K562 (cell line): ENCODE data around the gene DKC1. TPM values are rescaled to one million over a fixed set of nuclear protein-coding genes. Genes with fewer than 3 reads are reported as not detected.
A peak's percentile ranks its signal among the peaks of the same experiment; 100 is the strongest.

Source experiments
- ATF3 ChIP-seq, 2 experiments: fragments of 450-650 bp in 1 of 2; sonication (generic) in 1 of 2; formaldehyde crosslinking in 1 of 2; IDR thresholded peaks in 1 of 2; conservative IDR thresholded peaks in 1 of 2; 2 replicates each; pipeline versions ENCODE4 v1.6.1 to v1.8.1; 2016 to 2023; ENCODE audit warnings: mild to moderate bottlenecking in 2 of 2, moderate library complexity in 2 of 2, inconsistent platforms in 1 of 2, missing genetic modification reagents in 1 of 2
- DMBX1 ChIP-seq: fragments of 250-450 bp; sonication (Bioruptor Pico); IDR thresholded peaks from 2 replicates; pipeline ENCODE4 v1.8.0; 2022; ENCODE audit warnings: inconsistent platforms, mild to moderate bottlenecking, moderate library complexity, borderline replicate concordance
- EHMT2 ChIP-seq: fragments of 450-650 bp; IDR thresholded peaks from 2 replicates; pipeline ENCODE4 v1.6.1; 2018; ENCODE audit warnings: antibody characterized with exemption
- FOXP1 ChIP-seq: sonication (generic); formaldehyde crosslinking; IDR thresholded peaks from 2 replicates; pipeline ENCODE4 v1.8.0; 2022; ENCODE audit warnings: mild to moderate bottlenecking, missing genetic modification reagents
- GATAD2B ChIP-seq: fragments of 450-650 bp; IDR thresholded peaks from 2 replicates; pipeline ENCODE4 v1.6.1; 2017; ENCODE audit warnings: mild to moderate bottlenecking, borderline replicate concordance
- HMG20A ChIP-seq: fragments of 450-650 bp; formaldehyde crosslinking; conservative IDR thresholded peaks from 2 replicates; pipeline ENCODE4 v1.4.0; 2020; ENCODE audit warnings: mild to moderate bottlenecking, mixed read lengths
- HNRNPK ChIP-seq: fragments of 200-400 bp; formaldehyde crosslinking; IDR thresholded peaks from one replicate; pipeline ENCODE4 v1.6.1; 2018; ENCODE audit warnings: mild to moderate bottlenecking, low read depth, low read length; ENCODE audit not compliant: poor library complexity, severe bottlenecking
- NCOA6 ChIP-seq: fragments of 450-650 bp; IDR thresholded peaks from 2 replicates; pipeline ENCODE4 v1.6.1; 2017; ENCODE audit warnings: mild to moderate bottlenecking
- NONO ChIP-seq, 2 experiments: fragments of 200-400 bp in 1 of 2; fragments of 450-650 bp in 1 of 2; formaldehyde crosslinking in 1 of 2; IDR thresholded peaks; 2 replicates each; pipeline ENCODE4 v1.6.1; 2017; ENCODE audit warnings: low read depth in 2 of 2, mild to moderate bottlenecking in 2 of 2, moderate library complexity in 2 of 2, low read length in 1 of 2
- PBX2 ChIP-seq, 2 experiments: IDR thresholded peaks in 1 of 2; conservative IDR thresholded peaks in 1 of 2; 2 replicates each; pipeline ENCODE4 v1.6.1; 2016; ENCODE audit warnings: low read depth in 2 of 2, mild to moderate bottlenecking in 1 of 2, missing compliant biosample characterization in 1 of 2, missing genetic modification characterization in 1 of 2, moderate library complexity in 1 of 2
- SMARCC2 ChIP-seq: fragments of 450-650 bp; IDR thresholded peaks from 2 replicates; pipeline ENCODE4 v1.6.1; 2017; ENCODE audit warnings: antibody characterized with exemption, moderate library complexity, mild to moderate bottlenecking, low read depth
- STAG1 ChIP-seq: sonication (generic); formaldehyde crosslinking; IDR thresholded peaks from 2 replicates; pipeline ENCODE4 v1.5.0; 2020; ENCODE audit warnings: missing genetic modification reagents, borderline replicate concordance
- TAL1 ChIP-seq: fragments of 450-650 bp; IDR thresholded peaks from 2 replicates; pipeline ENCODE4 v1.6.1; 2016; ENCODE audit warnings: mild to moderate bottlenecking
- TCF7 ChIP-seq: sonication (generic); IDR thresholded peaks from 2 replicates; pipeline ENCODE4 v1.6.1; 2016; ENCODE audit warnings: antibody characterized with exemption, borderline replicate concordance
- VEZF1 ChIP-seq: fragments of 200-800 bp; sonication (Bioruptor generic); IDR thresholded peaks from 2 replicates; pipeline ENCODE4 v1.6.1; 2017; ENCODE audit warnings: missing genetic modification characterization, missing compliant biosample characterization
- ZNF24 ChIP-seq: fragments of 450-650 bp; IDR thresholded peaks from 2 replicates; pipeline ENCODE4 v1.6.1; 2016
- ZNF41 ChIP-seq: fragments of 250-450 bp; sonication (Bioruptor Pico); conservative IDR thresholded peaks from 2 replicates; pipeline ENCODE4 v1.4.0; 2020; ENCODE audit warnings: mild to moderate bottlenecking
- ZNF551 ChIP-seq: fragments of 250-450 bp; sonication (Bioruptor Pico); IDR thresholded peaks from 2 replicates; pipeline ENCODE4 v1.5.0; 2021; ENCODE audit warnings: mild to moderate bottlenecking, moderate library complexity
- polyA plus RNA-seq, 8 experiments: library from polyadenylated mRNA; depleted of rRNA in 4 of 8; stranded (reverse) in 5 of 8; unstranded in 3 of 8; fragments of >200 nt; fragmentation: Nextera tagmentation in 2 of 8; fragmentation: Illumina TruSeq in 1 of 8; extraction: Ambion mirVana in 2 of 8; extraction: Trizol in 1 of 8; gene quantifications; 2 replicates each; pipeline versions ENCODE4 v1.2.1 to v1.2.3, GENCODE V29; 2011 to 2014; ENCODE audit warnings: inconsistent platforms in 1 of 8, missing spikeins in 1 of 8
- total RNA-seq, 7 experiments: library from RNA; depleted of rRNA in 6 of 7; stranded (reverse); fragments of >200 nt in 6 of 7; fragmentation: Illumina TruSeq in 2 of 7; extraction: Trizol in 2 of 7; gene quantifications; 2 replicates each; pipeline versions ENCODE4 v1.2.1 to v1.2.3, GENCODE V29; 2011 to 2021; ENCODE audit warnings: low replicate concordance in 1 of 7
- TF ChIP-seq, protein P1 (sequence below): fragments of 450-650 bp; IDR thresholded peaks from 2 replicates; pipeline ENCODE4 v1.6.1; 2017; ENCODE audit warnings: antibody characterized with exemption, mild to moderate bottlenecking

Gene DKC1
- total and polyA plus RNA-seq, 9 of the 15 experiments (the other 6 are each of a cell fraction or from before 2014, with no cell fraction given), result 205 to 313 (median 219) TPM

DNA sequence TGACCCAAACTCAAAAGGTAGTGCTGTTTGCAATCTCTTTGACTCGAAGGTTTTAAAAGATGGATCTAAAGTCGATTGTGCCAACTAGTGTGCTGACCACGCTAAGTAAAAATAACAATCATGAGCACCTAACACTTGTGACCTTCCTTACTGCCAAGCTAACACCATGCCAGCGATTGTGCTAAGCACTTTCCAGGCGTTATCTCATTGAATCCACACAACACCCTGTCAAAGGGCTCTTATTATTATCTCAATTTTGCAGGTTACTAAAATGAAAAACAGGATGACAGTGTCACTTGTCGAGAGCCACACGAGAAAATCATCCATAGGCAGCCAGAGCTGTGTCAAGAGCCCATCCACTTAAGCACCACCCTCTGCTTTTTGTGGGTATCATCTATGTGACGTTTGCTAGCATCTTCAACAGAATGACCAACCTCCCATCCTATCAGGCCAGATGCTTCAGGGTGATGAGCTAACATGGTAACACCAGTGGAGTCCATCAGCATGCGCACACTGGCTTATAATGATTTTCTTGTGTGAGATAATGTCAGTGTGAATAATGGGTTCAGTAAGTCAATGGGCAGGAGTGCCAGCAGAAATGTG lies 10.9 kb upstream of the DKC1 start (continued):
- no peak for TF ChIP-seq HNRNPK
- TF ChIP-seq DMBX1 (CRISPR knock-in tag), result no peak
- TF ChIP-seq, protein P1, sequence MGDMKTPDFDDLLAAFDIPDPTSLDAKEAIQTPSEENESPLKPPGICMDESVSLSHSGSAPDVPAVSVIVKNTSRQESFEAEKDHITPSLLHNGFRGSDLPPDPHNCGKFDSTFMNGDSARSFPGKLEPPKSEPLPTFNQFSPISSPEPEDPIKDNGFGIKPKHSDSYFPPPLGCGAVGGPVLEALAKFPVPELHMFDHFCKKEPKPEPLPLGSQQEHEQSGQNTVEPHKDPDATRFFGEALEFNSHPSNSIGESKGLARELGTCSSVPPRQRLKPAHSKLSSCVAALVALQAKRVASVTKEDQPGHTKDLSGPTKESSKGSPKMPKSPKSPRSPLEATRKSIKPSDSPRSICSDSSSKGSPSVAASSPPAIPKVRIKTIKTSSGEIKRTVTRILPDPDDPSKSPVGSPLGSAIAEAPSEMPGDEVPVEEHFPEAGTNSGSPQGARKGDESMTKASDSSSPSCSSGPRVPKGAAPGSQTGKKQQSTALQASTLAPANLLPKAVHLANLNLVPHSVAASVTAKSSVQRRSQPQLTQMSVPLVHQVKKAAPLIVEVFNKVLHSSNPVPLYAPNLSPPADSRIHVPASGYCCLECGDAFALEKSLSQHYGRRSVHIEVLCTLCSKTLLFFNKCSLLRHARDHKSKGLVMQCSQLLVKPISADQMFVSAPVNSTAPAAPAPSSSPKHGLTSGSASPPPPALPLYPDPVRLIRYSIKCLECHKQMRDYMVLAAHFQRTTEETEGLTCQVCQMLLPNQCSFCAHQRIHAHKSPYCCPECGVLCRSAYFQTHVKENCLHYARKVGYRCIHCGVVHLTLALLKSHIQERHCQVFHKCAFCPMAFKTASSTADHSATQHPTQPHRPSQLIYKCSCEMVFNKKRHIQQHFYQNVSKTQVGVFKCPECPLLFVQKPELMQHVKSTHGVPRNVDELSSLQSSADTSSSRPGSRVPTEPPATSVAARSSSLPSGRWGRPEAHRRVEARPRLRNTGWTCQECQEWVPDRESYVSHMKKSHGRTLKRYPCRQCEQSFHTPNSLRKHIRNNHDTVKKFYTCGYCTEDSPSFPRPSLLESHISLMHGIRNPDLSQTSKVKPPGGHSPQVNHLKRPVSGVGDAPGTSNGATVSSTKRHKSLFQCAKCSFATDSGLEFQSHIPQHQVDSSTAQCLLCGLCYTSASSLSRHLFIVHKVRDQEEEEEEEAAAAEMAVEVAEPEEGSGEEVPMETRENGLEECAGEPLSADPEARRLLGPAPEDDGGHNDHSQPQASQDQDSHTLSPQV, result peak; percentile 73
- TF ChIP-seq ZNF41, result no peak
- TF ChIP-seq PBX2 (CRISPR knock-in tag; IDR thresholded peaks at IDR 0.05; ENCODE audit: low read depth), result no peak
- TF ChIP-seq PBX2 (tag; conservative IDR thresholded peaks at IDR 0.05; ENCODE audit: low read depth), result peak; percentile 58
- TF ChIP-seq HMG20A (CRISPR knock-in tag), result no peak
- TF ChIP-seq ATF3 (IDR thresholded peaks at IDR 0.05), result no peak
- no peak for TF ChIP-seq ATF3 (CRISPR knock-in tag; conservative IDR thresholded peaks at IDR 0.05)
- no peak for TF ChIP-seq NONO (IDR thresholded peaks at IDR 0.05; ENCODE audit: low read depth in 2 of 2, low read length in 1 of 2)
- peak; percentile 57; the same call in 1 of the 2 replicates for TF ChIP-seq SMARCC2
- TF ChIP-seq NCOA6, result no peak
- TF ChIP-seq STAG1 (CRISPR knock-in tag), result no peak
- peak; percentile 54; the same call in 1 of the 2 replicates for TF ChIP-seq GATAD2B
- TF ChIP-seq FOXP1 (CRISPR knock-in tag), result no peak
- no peak for TF ChIP-seq TCF7
- no peak for TF ChIP-seq EHMT2
- TF ChIP-seq ZNF24, result no peak
- peak; percentile 85 for TF ChIP-seq TAL1
- no peak for TF ChIP-seq VEZF1
- TF ChIP-seq ZNF551, result no peak
